ENCODE data around the gene DUSP22. TPM values are rescaled to one million over a fixed set of nuclear protein-coding genes. Genes with fewer than 3 reads are reported as not detected.

The DUSP22 gene
- 18.1 TPM in 2 replicates for total RNA-seq

GRCh38 chr6:291697-292505, at the start of gene DUSP22:
TSS of gene DUSP22 (plus strand) at chr6:292487. CDS start at chr6:292540, 53 bp downstream.

GRCh38 chr6:391559-392440, 99.5 kb downstream of the DUSP22 start, which contains the start of gene IRF4:
TSS of gene IRF4 (plus strand) at chr6:391752. CDS start at chr6:393153, 1,401 bp downstream.

Other genes starting within 250 kb of the DUSP22 start
- gene IRF4, start 99.3 kb downstream of the DUSP22 start, total RNA-seq, result not detected in 2 replicates

Measured in smooth muscle cell of the umbilical artery (primary cell).